Stimulated activated CD4-positive, alpha-beta T cell treated with anti-CD3 and anti-CD28 coated beads, Interleukin-1b, Interleukin-23, amount 100 ng/mL, for 48 hours (primary cell): ENCODE data around the gene NTN5.

Experiments used
- DNase-seq: peaks from one replicate; pipeline ENCODE4 v3.0.0-alpha.2; 2020

Gene NTN5

GRCh38 chr19:48613024-48613851, 59.6 kb downstream of the NTN5 start:
- DNase-seq, result no peak

- DNase-seq, result no peak
Observed at GRCh38 chr19:48611872-48612271, 60.9 kb downstream of the NTN5 start.
